K562 (cell line): ENCODE measurements around the gene ERC2. TPM values are rescaled to one million over a fixed set of nuclear protein-coding genes. Genes with fewer than 3 reads are reported as not detected.

Experiments
- ATAC-seq: fragments of 200-7000 bp; cut with Tn5 transposase; 3 replicates; pipeline ENCODE4 v1.9.1; 2020; ENCODE audit warnings: moderate library complexity
- BruUV-seq: library from RNA; stranded (reverse); fragments of 400-500 nt; replicated peaks from 2 replicates; lab custom pipeline; 2021; lab: Mats Ljungman, UMichigan
- CTCF ChIA-PET: fragments of 300-600 bp; formaldehyde crosslinking; extraction: SDS; loops from one replicate; lab custom pipeline; 2021; ENCODE audit warnings: low intra/inter-chr PET ratio; lab: Yijun Ruan, JAX
- POLR2A ChIA-PET: fragments of 300-600, 350-650 bp; sonication (Branson Sonifier 250); formaldehyde crosslinking; extraction: SDS; loops from one replicate; lab custom pipeline; 2021; ENCODE audit warnings: antibody characterized with exemption, inconsistent platforms; lab: Yijun Ruan, JAX
- DNase-seq, 4 experiments: peaks; one replicate each; pipeline versions ENCODE4 v3.0.0 to v3.0.0-alpha.2; 2011 to 2018; ENCODE audit warnings: low spot score in 3 of 4, mixed read lengths in 3 of 4; ENCODE audit errors: extremely low read depth in 1 of 4
- FAIRE-seq: peaks from 2 replicates; lab custom pipeline; 2011; peaks lifted over from hg19 to GRCh38; lab: Jason Lieb, UNC
- H2AFZ ChIP-seq: 2 replicates; pipeline ENCODE4 v1.6.0; 2011; ENCODE audit warnings: low read depth, low read length, control low read depth, inconsistent platforms
- H3K27ac ChIP-seq: fragments of 200-600 bp; 3 replicates; pipeline ENCODE4 v1.8.0; 2011; ENCODE audit warnings: low read depth, mild to moderate bottlenecking, control low read depth, inconsistent platforms, low read length, moderate library complexity, mixed read lengths; ENCODE audit errors: extremely low read depth
- H3K27me3 ChIP-seq, 2 experiments: fragments of 300-600 bp in 1 of 2; 2 replicates in 1 of 2; 3 replicates in 1 of 2; pipeline versions ENCODE4 v1.6.0 to v1.8.0; 2011; ENCODE audit warnings: inconsistent platforms in 2 of 2, low read length in 2 of 2, mild to moderate bottlenecking in 1 of 2, mixed read lengths in 1 of 2, moderate library complexity in 1 of 2; ENCODE audit not compliant: control insufficient read depth in 2 of 2, insufficient read depth in 2 of 2
- H3K36me3 ChIP-seq: fragments of 300-600 bp; 3 replicates; pipeline ENCODE4 v1.8.0; 2011; ENCODE audit warnings: mild to moderate bottlenecking, low read length, inconsistent platforms; ENCODE audit not compliant: control insufficient read depth, insufficient read depth
- H3K4me1 ChIP-seq, 2 experiments: fragments of 200-600 bp in 1 of 2; replicated peaks in 1 of 2; 2 replicates in 1 of 2; 3 replicates in 1 of 2; pipeline versions ENCODE4 v1.5.1 to v1.8.0; 2011; ENCODE audit warnings: inconsistent platforms in 2 of 2, low read length in 2 of 2, mild to moderate bottlenecking in 1 of 2, mixed read lengths in 1 of 2, moderate library complexity in 1 of 2; ENCODE audit not compliant: control insufficient read depth in 2 of 2, insufficient read depth in 2 of 2
- H3K4me2 ChIP-seq: 2 replicates; pipeline ENCODE4 v1.6.1; 2011; ENCODE audit warnings: low read length, control low read depth, inconsistent platforms, mixed read lengths; ENCODE audit not compliant: insufficient read depth
- H3K4me3 ChIP-seq: fragments of 200-600 bp; sonication (generic), shearing (Covaris generic); 2 replicates; pipeline ENCODE4 v1.5.1; 2016; ENCODE audit warnings: control low read depth, inconsistent platforms
- H3K79me2 ChIP-seq: fragments of 200-600 bp; 3 replicates; pipeline ENCODE4 v1.8.0; 2011; ENCODE audit warnings: low read length, inconsistent platforms; ENCODE audit not compliant: control insufficient read depth, insufficient read depth
- H3K9ac ChIP-seq, 2 experiments: 2 replicates each; pipeline versions ENCODE4 v1.6.0 to v1.6.1; 2011; ENCODE audit warnings: low read depth in 2 of 2, low read length in 2 of 2, control low read depth in 1 of 2, inconsistent platforms in 1 of 2, mild to moderate bottlenecking in 1 of 2, mixed read lengths in 1 of 2; ENCODE audit not compliant: insufficient read depth in 1 of 2
- H3K9me1 ChIP-seq: one replicate; pipeline ENCODE4 v1.6.0; 2011; ENCODE audit warnings: inconsistent platforms, mild to moderate bottlenecking, low read length, moderate library complexity; ENCODE audit not compliant: control insufficient read depth, insufficient read depth
- H3K9me3 ChIP-seq: replicated peaks from 2 replicates; pipeline ENCODE4 v1.5.1; 2011; ENCODE audit warnings: low read depth, low read length, inconsistent platforms; ENCODE audit not compliant: control insufficient read depth, insufficient read depth
- H4K20me1 ChIP-seq: replicated peaks from 2 replicates; pipeline ENCODE4 v1.6.1; 2011; ENCODE audit warnings: low read length, inconsistent platforms, mixed read lengths; ENCODE audit not compliant: control insufficient read depth, insufficient read depth
- ADNP ChIP-seq: fragments of 200-800 bp; sonication (Bioruptor generic); IDR thresholded peaks from 2 replicates; pipeline ENCODE4 v1.6.1; 2016; ENCODE audit warnings: missing genetic modification characterization, missing compliant biosample characterization
- CTCF ChIP-seq, 3 experiments: IDR thresholded peaks in 2 of 3; conservative IDR thresholded peaks in 1 of 3; 2 replicates each; pipeline ENCODE4 v1.5.1; 2011 to 2012; ENCODE audit warnings: low read length in 3 of 3, mild to moderate bottlenecking in 3 of 3, control low read depth in 2 of 3, improper control_type of control experiment in 1 of 3, inconsistent platforms in 1 of 3, low read depth in 1 of 3, mixed read lengths in 1 of 3, moderate library complexity in 1 of 3; ENCODE audit not compliant: insufficient read depth in 2 of 3
- ESRRB ChIP-seq: fragments of 250-450 bp; sonication (Bioruptor Pico); IDR thresholded peaks from 2 replicates; pipeline ENCODE4 v1.5.0; 2020; ENCODE audit warnings: mild to moderate bottlenecking, moderate library complexity, borderline replicate concordance
- HMGN3 ChIP-seq: IDR thresholded peaks from 2 replicates; pipeline ENCODE4 v1.6.1; 2011; ENCODE audit warnings: borderline replicate concordance, low read depth, mild to moderate bottlenecking, mixed read lengths, low read length; ENCODE audit not compliant: insufficient read length; ENCODE audit errors: extremely low read depth
- RAD21 ChIP-seq, 2 experiments: fragments of 250-450 bp in 1 of 2; fragments of 450-650 bp in 1 of 2; sonication (Bioruptor Pico) in 1 of 2; formaldehyde crosslinking in 1 of 2; IDR thresholded peaks in 1 of 2; conservative IDR thresholded peaks in 1 of 2; 2 replicates each; pipeline versions ENCODE4 v1.4.0 to v1.8.0; 2020 to 2022; ENCODE audit warnings: mild to moderate bottlenecking in 2 of 2, moderate library complexity in 1 of 2
- STAG1 ChIP-seq: sonication (generic); formaldehyde crosslinking; IDR thresholded peaks from 2 replicates; pipeline ENCODE4 v1.5.0; 2020; ENCODE audit warnings: missing genetic modification reagents, borderline replicate concordance
- ZC3H8 ChIP-seq: fragments of 450-650 bp; IDR thresholded peaks from 2 replicates; pipeline ENCODE4 v1.6.1; 2017
- ZKSCAN1 ChIP-seq: fragments of 150-350 bp; IDR thresholded peaks from 2 replicates; pipeline ENCODE4 v1.6.1; 2016; ENCODE audit warnings: low read depth, low read length
- ZNF668 ChIP-seq: fragments of 250-450 bp; sonication (Bioruptor Pico); IDR thresholded peaks from 2 replicates; pipeline ENCODE4 v1.8.0; 2022; ENCODE audit warnings: mild to moderate bottlenecking, inconsistent platforms
- ZNF785 ChIP-seq: fragments of 250-450 bp; sonication (Bioruptor Pico); IDR thresholded peaks from 2 replicates; pipeline ENCODE4 v1.4.0; 2020; ENCODE audit warnings: mild to moderate bottlenecking
- WGBS: fragments of 100-300 bp; shearing (Covaris generic); methylation state at CpG from one replicate; pipeline ENCODE4 v1.1.6; 2016; ENCODE audit warnings: low coverage, mixed read lengths; ENCODE audit not compliant: insufficient coverage; ENCODE audit errors: missing lambda C conversion rate; 5-methylcytosine and 5-hydroxymethylcytosine counted together
- in situ Hi-C: fragments of 300-500 bp; cut with MboI; formaldehyde crosslinking; loops from 4 replicates; pipeline ENCODE4 v1.15.0; 2018; ENCODE audit warnings: inconsistent platforms, mixed read lengths
- intact Hi-C: fragments of 100-400 bp; cut with micrococcal nuclease; formaldehyde crosslinking; loops from 2 replicates; pipeline ENCODE4 v1.14.2; 2022
- polyA plus RNA-seq, 8 experiments: library from polyadenylated mRNA; depleted of rRNA in 4 of 8; stranded (reverse) in 5 of 8; unstranded in 3 of 8; fragments of >200 nt; fragmentation: Nextera tagmentation in 2 of 8; fragmentation: Illumina TruSeq in 1 of 8; extraction: Ambion mirVana in 2 of 8; extraction: Trizol in 1 of 8; gene quantifications; 2 replicates each; pipeline versions ENCODE4 v1.2.1 to v1.2.3, GENCODE V29; 2011 to 2014; ENCODE audit warnings: inconsistent platforms in 1 of 8, missing spikeins in 1 of 8
- total RNA-seq, 7 experiments: library from RNA; depleted of rRNA in 6 of 7; stranded (reverse); fragments of >200 nt in 6 of 7; fragmentation: Illumina TruSeq in 2 of 7; extraction: Trizol in 2 of 7; gene quantifications; 2 replicates each; pipeline versions ENCODE4 v1.2.1 to v1.2.3, GENCODE V29; 2011 to 2021; ENCODE audit warnings: low replicate concordance in 1 of 7
- TF ChIP-seq, protein P1 (sequence below): IDR thresholded peaks from 2 replicates; pipeline ENCODE4 v1.6.1; 2011; ENCODE audit warnings: borderline replicate concordance, low read depth, mild to moderate bottlenecking, moderate library complexity, low read length; ENCODE audit not compliant: insufficient read depth, poor library complexity, severe bottlenecking
- TF ChIP-seq, protein P2 (sequence below): fragments of 250-450 bp; sonication (Bioruptor Pico); IDR thresholded peaks from 2 replicates; pipeline ENCODE4 v1.5.0; 2021; ENCODE audit warnings: mild to moderate bottlenecking, moderate library complexity

ERC2 gene
- total and polyA plus RNA-seq, 9 of the 15 experiments (the other 6 are each of a cell fraction or from before 2014, with no cell fraction given), result 0.04 to 0.18 (median 0.07) TPM; not detected in 2

DNA sequence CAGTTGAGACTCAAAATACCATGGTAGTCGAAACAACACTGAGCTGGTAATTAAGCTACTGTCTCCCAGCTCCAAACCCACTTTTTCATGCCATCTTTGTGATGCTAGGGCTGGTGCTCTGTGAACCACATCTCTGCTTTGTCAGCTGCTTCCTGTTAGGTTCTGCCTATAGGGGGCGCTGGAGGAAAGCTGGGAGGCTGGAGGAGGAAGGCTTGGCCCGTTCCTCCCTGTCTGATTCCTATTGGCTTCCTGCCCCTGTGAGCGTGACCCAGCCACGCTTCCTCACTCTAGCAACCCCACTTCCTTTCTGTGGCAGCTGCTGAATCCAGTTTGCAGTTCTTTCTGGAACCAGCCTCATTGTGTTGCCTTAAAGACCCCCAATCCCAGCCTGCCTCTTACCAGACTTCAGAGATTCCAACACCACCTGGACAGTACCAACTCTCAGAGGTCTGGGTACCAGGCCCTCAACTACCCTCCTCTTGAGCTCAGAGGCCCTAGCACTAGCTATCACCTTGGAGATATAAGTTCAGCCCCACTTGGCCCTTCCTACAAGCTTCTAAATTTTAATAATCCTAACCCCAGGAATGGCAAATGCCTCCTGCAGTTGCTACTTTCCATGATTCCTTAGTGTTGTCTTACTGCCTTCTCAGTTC is 120.9 kb downstream of the ERC2 start:
- WGBS, result 0% methylated on average over 5 of the region's 5 CpGs
- ChIA-PET POLR2A (no interaction called here), CTCF (no interaction called here)
- ATAC-seq (peak; percentile 66), FAIRE-seq (no peak), DNase-seq (peak; percentile 33 to 47 (median 38))
- intact Hi-C loops (loop anchor here (5.0 kb wide), 1 partner anchor 100 kb away; no protein-coding TSS in a partner anchor), in situ Hi-C loops (no loop called here)
- Histone ChIP-seq H3K9ac (no peak overlapping the region), H2AFZ (no peak overlapping the region), H3K9me3 (no peaks in the 10 kb centered on the region), H4K20me1 (no peaks in the 10 kb centered on the region), H3K4me1 (no peaks in the 10 kb centered on the region), H3K9me1 (no peaks in the 10 kb centered on the region), H3K27ac (no peak overlapping the region), H3K4me3 (no peak overlapping the region), H3K4me2 (no peak overlapping the region), H3K27me3 (no peaks in the 10 kb centered on the region), H3K36me3 (no peaks in the 10 kb centered on the region), H3K79me2 (no peaks in the 10 kb centered on the region)
- TF ChIP-seq ESRRB (CRISPR knock-in tag) (no peak), RAD21 (CRISPR knock-in tag; conservative IDR thresholded peaks at IDR 0.05 in 1 of 2, IDR thresholded peaks at IDR 0.05 in 1 of 2) (peak in 1 of 2 experiments; percentile 35; a peak in 1 of 4 replicates), ZNF668 (no peak), ADNP (no peak), ZKSCAN1 (no peak), CTCF (IDR thresholded peaks at IDR 0.05 in 2 of 3, conservative IDR thresholded peaks at IDR 0.05 in 1 of 3; ENCODE audit: insufficient read depth in 2 of 3, low read depth in 1 of 3, low read length in 3 of 3) (peak; percentile 51 to 62 (median 55)), ZC3H8 (no peak), HMGN3 (no peak), STAG1 (CRISPR knock-in tag) (no peak), ZNF785 (no peak)
- TF ChIP-seq, protein P1, sequence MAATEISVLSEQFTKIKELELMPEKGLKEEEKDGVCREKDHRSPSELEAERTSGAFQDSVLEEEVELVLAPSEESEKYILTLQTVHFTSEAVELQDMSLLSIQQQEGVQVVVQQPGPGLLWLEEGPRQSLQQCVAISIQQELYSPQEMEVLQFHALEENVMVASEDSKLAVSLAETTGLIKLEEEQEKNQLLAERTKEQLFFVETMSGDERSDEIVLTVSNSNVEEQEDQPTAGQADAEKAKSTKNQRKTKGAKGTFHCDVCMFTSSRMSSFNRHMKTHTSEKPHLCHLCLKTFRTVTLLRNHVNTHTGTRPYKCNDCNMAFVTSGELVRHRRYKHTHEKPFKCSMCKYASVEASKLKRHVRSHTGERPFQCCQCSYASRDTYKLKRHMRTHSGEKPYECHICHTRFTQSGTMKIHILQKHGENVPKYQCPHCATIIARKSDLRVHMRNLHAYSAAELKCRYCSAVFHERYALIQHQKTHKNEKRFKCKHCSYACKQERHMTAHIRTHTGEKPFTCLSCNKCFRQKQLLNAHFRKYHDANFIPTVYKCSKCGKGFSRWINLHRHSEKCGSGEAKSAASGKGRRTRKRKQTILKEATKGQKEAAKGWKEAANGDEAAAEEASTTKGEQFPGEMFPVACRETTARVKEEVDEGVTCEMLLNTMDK, result peak; percentile 8
- TF ChIP-seq, protein P2, sequence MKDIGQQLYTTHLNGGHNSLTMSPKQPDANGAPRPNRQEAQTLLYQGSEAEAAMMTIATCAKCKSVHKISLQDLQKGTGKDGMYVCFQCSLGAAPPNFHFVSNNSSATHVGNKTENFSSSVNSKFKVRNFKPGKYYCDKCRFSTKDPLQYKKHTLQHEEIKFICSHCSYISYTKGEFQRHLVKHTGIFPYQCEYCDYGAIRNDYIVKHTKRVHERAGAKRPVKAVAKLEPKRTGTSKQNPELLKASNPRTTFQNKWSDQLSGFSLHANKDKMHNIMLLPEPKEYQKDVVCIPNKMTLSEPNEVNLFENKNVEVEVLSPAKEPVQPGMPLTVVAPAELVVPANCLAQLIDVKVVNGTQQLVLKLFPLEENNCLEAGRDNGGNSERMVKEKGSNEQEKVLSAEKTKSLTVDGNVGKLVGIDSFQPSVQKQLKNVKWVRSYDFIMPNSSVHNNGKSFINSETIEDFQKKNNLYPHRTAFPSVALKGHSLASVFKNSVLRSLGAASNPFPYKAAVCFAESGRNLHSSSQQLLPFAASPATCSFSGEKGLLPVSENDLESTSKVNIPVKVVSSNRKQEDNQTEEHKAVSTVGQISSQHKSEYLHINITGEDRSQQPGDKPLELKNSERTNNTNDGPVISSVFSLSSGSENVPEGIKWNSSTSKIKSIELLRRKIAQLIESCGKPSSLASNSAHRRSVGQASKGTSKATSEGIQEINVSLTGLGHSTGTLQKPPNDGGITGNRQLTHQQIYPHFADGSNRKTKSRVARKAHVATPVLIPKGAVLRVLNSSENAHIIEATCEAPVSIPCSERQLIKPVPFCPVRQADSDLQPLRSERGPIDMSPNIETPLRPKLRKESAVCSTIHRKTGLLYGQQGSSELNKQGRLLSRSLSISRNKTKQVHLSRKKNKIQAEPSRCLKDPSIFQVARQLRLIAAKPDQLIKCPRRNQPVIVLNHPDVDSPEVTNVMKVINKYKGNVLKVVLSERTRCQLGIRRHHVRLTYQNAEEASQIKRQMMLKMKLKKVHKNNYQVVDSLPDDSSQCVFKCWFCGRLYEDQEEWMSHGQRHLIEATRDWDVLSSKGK (CRISPR knock-in tag), result no peak
- no TSS peak for BruUV-seq
